Mesothelial cell of epicardium (in vitro differentiated cells): ENCODE measurements around the gene CHRNE. TPM values are rescaled to one million over a fixed set of nuclear protein-coding genes. Genes with fewer than 3 reads are reported as not detected.
A peak's percentile ranks its signal among the peaks of the same experiment; 100 is the strongest.

Source experiments
- DNase-seq, 2 experiments: peaks; one replicate each; pipeline ENCODE4 v3.0.0; 2021; ENCODE audit warnings: low spot score in 2 of 2; ENCODE audit not compliant: unreplicated experiment in 2 of 2
- H3K27ac Mint-ChIP-seq: 2 replicates; pipeline ENCODE4 v1.8.0; 2021; ENCODE audit warnings: mixed read lengths
- H3K27me3 Mint-ChIP-seq: 2 replicates; pipeline ENCODE4 v1.8.0; 2021; ENCODE audit warnings: low read depth, mixed read lengths
- H3K36me3 Mint-ChIP-seq: 2 replicates; pipeline ENCODE4 v1.8.0; 2021; ENCODE audit warnings: mixed read lengths
- H3K4me1 Mint-ChIP-seq: 2 replicates; pipeline ENCODE4 v1.8.0; 2021; ENCODE audit warnings: mixed read lengths
- H3K4me3 Mint-ChIP-seq: 2 replicates; pipeline ENCODE4 v1.8.0; 2021; ENCODE audit warnings: mild to moderate bottlenecking, moderate library complexity, mixed read lengths
- H3K9me3 Mint-ChIP-seq: 2 replicates; pipeline ENCODE4 v1.8.0; 2021; ENCODE audit warnings: mixed read lengths
- total RNA-seq: library from RNA; stranded (reverse); gene quantifications from 3 replicates; pipeline ENCODE4 v1.2.1, GENCODE V29; 2021
- TF ChIP-seq, protein P1 (sequence below): fragments of 200-600 bp; sonication (generic); IDR thresholded peaks from one replicate; pipeline ENCODE4 v1.5.0; 2021; ENCODE audit warnings: antibody characterized with exemption; ENCODE audit not compliant: unreplicated experiment

CHRNE gene
- total RNA-seq, 1 donor from 2014 or later, result 1.5 TPM

DNA sequence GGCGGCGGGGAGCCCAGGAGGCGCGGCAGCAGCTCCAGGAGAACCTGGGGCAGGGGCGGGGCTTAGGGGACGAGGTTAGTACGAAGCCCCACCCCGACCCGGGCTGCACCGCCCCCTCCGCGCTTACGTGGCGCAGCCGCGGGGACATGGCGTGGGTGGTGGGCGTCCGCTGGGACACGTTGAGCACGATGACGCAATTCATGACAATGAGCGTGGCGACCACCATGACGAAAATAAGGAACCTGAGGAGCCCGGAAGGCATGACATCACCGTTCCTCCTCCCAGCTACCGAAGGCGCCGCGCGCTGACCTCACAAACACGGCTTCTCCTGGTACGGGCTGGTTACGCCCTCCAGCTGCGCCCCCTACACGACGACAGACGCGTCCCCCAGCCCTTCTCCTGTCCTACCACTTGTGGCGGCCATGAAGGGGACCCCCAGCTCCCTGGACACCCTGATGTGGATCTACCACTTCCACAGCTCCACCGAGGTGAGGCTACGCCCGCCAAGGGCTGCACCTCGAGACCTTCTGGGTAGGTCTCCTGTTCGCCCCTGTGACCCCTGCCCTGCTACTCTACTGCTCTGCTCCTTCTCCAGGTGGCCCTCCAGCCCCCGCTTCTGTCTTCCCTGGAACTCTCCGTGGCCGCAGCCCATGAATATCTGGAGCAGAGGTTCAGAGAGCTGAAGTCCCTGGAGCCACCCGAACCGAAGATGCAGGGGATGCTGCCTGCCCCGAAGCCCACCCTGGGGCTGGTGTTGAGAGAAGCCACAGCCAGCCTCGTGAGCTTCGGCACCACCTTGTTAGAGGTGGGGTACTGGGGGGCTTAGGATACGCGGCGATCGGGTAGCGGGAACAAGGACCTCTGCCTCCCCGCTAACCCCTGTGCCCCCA, 3.3 kb downstream of the CHRNE start, which contains the start of gene C17orf107:
TSS of gene C17orf107 (plus strand) at position 196 of the 890 bp plus-strand sequence. CDS start at position 423, 227 bp downstream.
- peaks cover 13% of the 10 kb centered on the region for H3K4me1 Mint-ChIP-seq
- H3K4me3 Mint-ChIP-seq, result peak within 1 kb of the TSS; percentile 69
- peak within 1 kb of the TSS; percentile 84 for H3K27ac Mint-ChIP-seq
- peaks cover 12% of the 10 kb centered on the region for H3K36me3 Mint-ChIP-seq
- H3K27me3 Mint-ChIP-seq, result no peaks in the 10 kb centered on the region
- DNase-seq, result peak; percentile 69
- TF ChIP-seq, protein P1, sequence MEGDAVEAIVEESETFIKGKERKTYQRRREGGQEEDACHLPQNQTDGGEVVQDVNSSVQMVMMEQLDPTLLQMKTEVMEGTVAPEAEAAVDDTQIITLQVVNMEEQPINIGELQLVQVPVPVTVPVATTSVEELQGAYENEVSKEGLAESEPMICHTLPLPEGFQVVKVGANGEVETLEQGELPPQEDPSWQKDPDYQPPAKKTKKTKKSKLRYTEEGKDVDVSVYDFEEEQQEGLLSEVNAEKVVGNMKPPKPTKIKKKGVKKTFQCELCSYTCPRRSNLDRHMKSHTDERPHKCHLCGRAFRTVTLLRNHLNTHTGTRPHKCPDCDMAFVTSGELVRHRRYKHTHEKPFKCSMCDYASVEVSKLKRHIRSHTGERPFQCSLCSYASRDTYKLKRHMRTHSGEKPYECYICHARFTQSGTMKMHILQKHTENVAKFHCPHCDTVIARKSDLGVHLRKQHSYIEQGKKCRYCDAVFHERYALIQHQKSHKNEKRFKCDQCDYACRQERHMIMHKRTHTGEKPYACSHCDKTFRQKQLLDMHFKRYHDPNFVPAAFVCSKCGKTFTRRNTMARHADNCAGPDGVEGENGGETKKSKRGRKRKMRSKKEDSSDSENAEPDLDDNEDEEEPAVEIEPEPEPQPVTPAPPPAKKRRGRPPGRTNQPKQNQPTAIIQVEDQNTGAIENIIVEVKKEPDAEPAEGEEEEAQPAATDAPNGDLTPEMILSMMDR, result no peak
- H3K9me3 Mint-ChIP-seq, result no peaks in the 10 kb centered on the region

DNA sequence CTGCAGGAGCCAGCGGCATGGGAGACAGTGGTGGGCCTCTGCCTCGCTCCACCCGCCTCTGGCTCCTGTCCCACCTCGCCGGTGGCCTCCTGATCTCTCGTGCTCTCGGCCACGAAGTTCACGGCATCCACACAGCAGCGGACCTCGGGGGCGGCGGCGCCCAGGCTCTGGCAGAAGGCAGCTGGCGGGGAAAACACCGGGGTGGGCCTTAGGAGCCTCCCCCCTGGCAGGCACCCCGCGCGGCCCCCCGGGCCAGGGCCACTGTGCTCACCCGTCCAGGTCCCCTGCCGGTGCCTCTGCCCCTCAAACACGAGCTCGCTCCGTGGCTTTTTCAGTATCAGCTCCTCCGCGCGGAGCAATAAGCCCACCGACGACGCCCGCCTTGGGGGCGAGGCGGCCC, 4.0 kb downstream of the CHRNE start:
- Mint-ChIP-seq H3K4me1 (peaks cover 13% of the 10 kb centered on the region), H3K9me3 (no peaks in the 10 kb centered on the region), H3K4me3 (peak overlapping the region; percentile 59), H3K36me3 (peaks cover 12% of the 10 kb centered on the region), H3K27ac (no peak overlapping the region), H3K27me3 (no peaks in the 10 kb centered on the region)
- TF ChIP-seq, protein P1, result no peak
- no peak for DNase-seq

DNA sequence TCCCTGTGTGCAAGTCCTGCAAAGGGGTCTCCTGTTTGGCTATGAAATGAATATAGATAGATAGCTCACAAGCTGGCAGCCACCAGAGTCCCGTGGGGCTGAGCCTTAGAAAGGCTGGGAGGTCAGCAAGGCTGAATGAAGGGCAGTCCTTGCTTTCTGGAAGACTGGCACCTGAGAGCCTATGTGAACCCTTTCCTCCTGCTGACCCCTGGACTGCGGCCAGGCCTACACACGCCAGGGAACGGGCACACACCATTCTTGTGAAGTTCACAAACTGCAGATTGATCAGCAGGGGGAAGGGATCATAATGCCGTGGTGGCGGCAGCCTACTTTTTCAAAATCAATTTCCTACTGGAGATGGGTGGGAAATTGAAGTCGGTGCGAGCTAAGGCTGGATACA, 4.5 kb downstream of the CHRNE start:
- Mint-ChIP-seq H3K27ac (peak overlapping the region; percentile 73), H3K36me3 (peaks cover 10% of the 10 kb centered on the region), H3K4me1 (peaks cover 9% of the 10 kb centered on the region), H3K4me3 (peak overlapping the region; percentile 59), H3K27me3 (no peaks in the 10 kb centered on the region), H3K9me3 (no peaks in the 10 kb centered on the region)
- TF ChIP-seq, protein P1, result no peak
- no peak for DNase-seq

DNA sequence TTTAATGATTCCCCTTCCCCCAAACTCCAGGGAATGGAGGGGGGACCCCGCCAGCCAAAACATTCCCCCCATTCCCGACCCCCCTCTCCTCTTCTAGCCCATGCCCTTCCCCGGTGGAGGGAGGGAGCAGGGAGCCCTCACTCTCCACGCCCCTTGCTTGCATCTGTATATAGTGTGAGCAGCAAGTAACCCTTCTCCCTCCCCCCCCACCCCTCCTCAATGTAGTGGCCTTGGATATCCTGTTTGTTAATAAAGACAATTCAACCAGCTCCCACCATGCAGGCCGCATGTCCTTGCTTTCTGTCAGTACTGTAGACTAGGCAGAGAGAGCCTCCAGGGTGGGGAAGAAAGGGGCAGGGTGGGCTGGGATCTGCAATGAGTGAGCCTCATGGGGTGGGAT, 5.1 kb downstream of the CHRNE start:
- peaks cover 10% of the 10 kb centered on the region for H3K36me3 Mint-ChIP-seq
- no peaks in the 10 kb centered on the region for H3K27me3 Mint-ChIP-seq
- no peak overlapping the region for H3K27ac Mint-ChIP-seq
- peaks cover 6% of the 10 kb centered on the region for H3K4me1 Mint-ChIP-seq
- TF ChIP-seq, protein P1, result no peak
- DNase-seq, result no peak
- no peak overlapping the region for H3K4me3 Mint-ChIP-seq
- no peaks in the 10 kb centered on the region for H3K9me3 Mint-ChIP-seq

DNA sequence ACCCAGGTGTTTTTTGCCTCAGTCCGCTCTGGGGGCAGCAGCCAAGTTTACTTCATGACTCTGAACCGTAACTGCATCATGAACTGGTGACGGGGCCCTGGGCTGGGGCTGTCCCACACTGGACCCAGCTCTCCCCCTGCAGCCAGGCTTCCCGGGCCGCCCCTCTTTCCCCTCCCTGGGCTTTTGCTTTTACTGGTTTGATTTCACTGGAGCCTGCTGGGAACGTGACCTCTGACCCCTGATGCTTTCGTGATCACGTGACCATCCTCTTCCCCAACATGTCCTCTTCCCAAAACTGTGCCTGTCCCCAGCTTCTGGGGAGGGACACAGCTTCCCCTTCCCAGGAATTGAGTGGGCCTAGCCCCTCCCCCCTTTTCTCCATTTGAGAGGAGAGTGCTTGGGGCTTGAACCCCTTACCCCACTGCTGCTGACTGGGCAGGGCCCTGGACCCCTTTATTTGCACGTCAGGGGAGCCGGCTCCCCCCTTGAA, 5.7 kb downstream of the CHRNE start:
- Mint-ChIP-seq H3K9me3 (no peaks in the 10 kb centered on the region), H3K4me1 (peaks cover 6% of the 10 kb centered on the region), H3K36me3 (peaks cover 12% of the 10 kb centered on the region), H3K27ac (no peak overlapping the region), H3K27me3 (no peaks in the 10 kb centered on the region), H3K4me3 (no peak overlapping the region)
- no peak for DNase-seq
- TF ChIP-seq, protein P1, result no peak
